ENCODE results near the gene RBP3. TPM values are rescaled to one million over a fixed set of nuclear protein-coding genes. Genes with fewer than 3 reads are reported as not detected.

The RBP3 gene
- total and polyA plus RNA-seq, 2 experiments from 2014 or later: 0.53 to 1.3 TPM

DNA sequence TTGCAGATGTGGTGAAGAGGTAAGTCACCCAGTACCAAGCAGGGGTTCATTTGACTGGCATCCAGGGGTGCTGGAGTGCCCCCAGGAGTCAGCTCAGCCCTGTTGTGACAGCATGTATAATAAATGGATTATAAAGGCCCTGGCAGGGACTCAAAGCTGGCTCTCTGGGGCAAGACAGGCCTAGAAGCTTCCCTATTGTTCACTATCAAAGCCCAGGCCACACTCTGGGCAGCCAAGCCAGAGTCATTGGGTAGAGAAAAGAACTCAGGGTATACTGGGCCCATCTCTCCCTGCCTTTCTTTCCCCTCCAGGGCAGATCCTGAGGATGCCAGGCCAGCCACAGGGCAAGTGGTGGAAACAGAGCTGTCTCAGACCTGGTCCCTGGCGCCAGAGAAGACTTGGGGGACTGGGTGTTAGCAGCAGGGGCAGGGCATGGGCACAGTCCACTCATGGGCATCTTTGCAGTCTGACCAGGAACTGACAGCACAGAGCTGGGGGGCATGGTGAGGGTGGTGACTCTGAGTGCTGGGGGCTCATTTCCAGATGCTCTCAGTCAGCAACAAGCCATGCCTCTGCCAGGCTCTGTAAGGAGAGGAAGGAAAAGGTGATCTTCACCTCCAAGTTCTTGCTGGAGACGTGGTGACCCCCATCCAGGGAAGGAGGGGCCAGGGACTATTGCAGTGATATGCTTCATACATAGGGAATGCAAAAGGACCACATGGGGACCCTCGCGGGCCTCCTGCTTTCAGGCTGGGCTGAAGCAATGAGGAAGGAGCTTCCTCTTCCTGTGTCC, 11.7 kb downstream of the RBP3 start:
- TF ChIP-seq EZH2 (IDR thresholded peaks at IDR 0.05; ENCODE audit: borderline replicate concordance) (no peak), EZH2phosphoT487 (IDR thresholded peaks at IDR 0.05; ENCODE audit: low read depth, severe bottlenecking, unreplicated experiment) (no peak)
- TF ChIP-seq, protein P1, sequence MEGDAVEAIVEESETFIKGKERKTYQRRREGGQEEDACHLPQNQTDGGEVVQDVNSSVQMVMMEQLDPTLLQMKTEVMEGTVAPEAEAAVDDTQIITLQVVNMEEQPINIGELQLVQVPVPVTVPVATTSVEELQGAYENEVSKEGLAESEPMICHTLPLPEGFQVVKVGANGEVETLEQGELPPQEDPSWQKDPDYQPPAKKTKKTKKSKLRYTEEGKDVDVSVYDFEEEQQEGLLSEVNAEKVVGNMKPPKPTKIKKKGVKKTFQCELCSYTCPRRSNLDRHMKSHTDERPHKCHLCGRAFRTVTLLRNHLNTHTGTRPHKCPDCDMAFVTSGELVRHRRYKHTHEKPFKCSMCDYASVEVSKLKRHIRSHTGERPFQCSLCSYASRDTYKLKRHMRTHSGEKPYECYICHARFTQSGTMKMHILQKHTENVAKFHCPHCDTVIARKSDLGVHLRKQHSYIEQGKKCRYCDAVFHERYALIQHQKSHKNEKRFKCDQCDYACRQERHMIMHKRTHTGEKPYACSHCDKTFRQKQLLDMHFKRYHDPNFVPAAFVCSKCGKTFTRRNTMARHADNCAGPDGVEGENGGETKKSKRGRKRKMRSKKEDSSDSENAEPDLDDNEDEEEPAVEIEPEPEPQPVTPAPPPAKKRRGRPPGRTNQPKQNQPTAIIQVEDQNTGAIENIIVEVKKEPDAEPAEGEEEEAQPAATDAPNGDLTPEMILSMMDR (IDR thresholded peaks at IDR 0.05; ENCODE audit: poor library complexity): no peak
- no peak overlapping the region for H3K4me2 ChIP-seq
- H3K9me2 ChIP-seq (replicated peaks; ENCODE audit: insufficient read depth): no peaks in the 10 kb centered on the region
- 90% methylated on average over 4 of the region's 4 CpGs for WGBS (ENCODE audit: low lambda C conversion rate, missing lambda C conversion rate)
- H3K4me3 ChIP-seq: no peak overlapping the region
- no peaks in the 10 kb centered on the region for H3K27me3 ChIP-seq
- H3K27ac ChIP-seq: no peak overlapping the region
- H2AFZ ChIP-seq: no peak overlapping the region
- no peaks in the 10 kb centered on the region for H4K20me1 ChIP-seq (ENCODE audit: insufficient read depth, poor library complexity, severe bottlenecking)
- no peaks in the 10 kb centered on the region for H3K9me3 ChIP-seq (ENCODE audit: low read depth)
- no peaks in the 10 kb centered on the region for H3K4me1 ChIP-seq (ENCODE audit: insufficient read depth)
- H3K36me3 ChIP-seq (replicated peaks; ENCODE audit: insufficient read depth, low read depth): no peaks in the 10 kb centered on the region
- DNase-seq (ENCODE audit: low spot score): no peak
- no peaks in the 10 kb centered on the region for H3K79me2 ChIP-seq

DNA sequence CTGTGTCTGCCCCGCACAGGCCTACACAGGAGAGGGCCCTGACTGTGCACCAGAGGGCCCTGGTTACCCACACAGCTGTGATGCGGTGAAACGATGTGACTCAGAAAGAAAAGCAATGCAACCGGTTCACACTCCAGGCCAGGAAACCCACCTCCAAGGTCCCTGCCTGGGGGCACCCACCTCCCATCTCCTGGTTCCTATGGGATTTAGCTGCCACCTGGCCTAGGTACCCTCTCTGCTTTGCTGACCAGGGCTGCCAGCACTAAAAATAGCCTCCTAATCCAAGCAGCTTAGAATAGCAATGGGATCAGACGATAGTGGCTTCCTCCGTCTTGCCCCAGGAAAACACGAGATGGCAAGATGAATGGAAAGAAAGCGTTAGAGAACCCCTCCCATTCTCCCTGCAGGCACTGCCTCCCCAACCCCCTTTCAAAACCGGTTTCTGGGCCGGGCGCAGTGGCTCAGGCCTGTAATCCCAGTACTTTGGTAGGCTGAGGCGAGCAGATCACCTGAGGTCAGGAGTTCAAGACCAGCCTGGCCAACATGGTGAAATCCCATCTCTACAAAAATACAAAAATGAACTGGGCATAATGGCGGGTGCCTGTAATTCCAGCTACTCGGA, 12.4 kb downstream of the RBP3 start:
- WGBS (ENCODE audit: low lambda C conversion rate, missing lambda C conversion rate): 83% methylated on average over 14 of the region's 14 CpGs
- Histone ChIP-seq H3K27me3 (no peaks in the 10 kb centered on the region), H3K9me3 (ENCODE audit: low read depth) (no peaks in the 10 kb centered on the region), H4K20me1 (ENCODE audit: insufficient read depth, poor library complexity, severe bottlenecking) (no peaks in the 10 kb centered on the region), H3K79me2 (no peaks in the 10 kb centered on the region), H3K36me3 (replicated peaks; ENCODE audit: insufficient read depth, low read depth) (no peaks in the 10 kb centered on the region), H3K4me2 (no peak overlapping the region), H3K9me2 (replicated peaks; ENCODE audit: insufficient read depth) (no peaks in the 10 kb centered on the region), H3K27ac (no peak overlapping the region), H2AFZ (no peak overlapping the region), H3K4me3 (no peak overlapping the region), H3K4me1 (ENCODE audit: insufficient read depth) (no peaks in the 10 kb centered on the region)
- DNase-seq (ENCODE audit: low spot score): no peak
- TF ChIP-seq, protein P1 (IDR thresholded peaks at IDR 0.05; ENCODE audit: poor library complexity): no peak
- no peak for TF ChIP-seq EZH2 (IDR thresholded peaks at IDR 0.05; ENCODE audit: borderline replicate concordance)
- no peak for TF ChIP-seq EZH2phosphoT487 (IDR thresholded peaks at IDR 0.05; ENCODE audit: low read depth, severe bottlenecking, unreplicated experiment)

DNA sequence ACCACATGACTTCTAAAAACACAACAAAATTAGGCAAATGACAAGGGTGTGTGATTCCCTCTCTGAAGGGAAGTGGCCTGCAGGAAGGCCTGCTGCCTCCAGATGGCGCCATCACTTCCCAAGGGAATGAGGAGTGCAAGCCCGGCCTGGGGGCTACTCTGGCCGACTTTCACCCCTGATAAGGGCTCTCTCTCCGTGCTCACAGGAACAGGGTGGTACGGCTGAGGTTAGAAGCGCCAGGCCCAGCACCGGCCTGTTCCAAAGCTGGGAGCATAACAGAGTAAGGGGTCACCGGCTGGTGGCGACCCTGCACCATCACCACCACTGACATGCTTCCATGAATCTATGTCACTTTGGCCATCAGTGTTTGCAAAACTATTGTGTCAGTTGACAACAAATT, 13.1 kb downstream of the RBP3 start:
- no peaks in the 10 kb centered on the region for H3K79me2 ChIP-seq
- no peak overlapping the region for H3K4me3 ChIP-seq
- H3K9me2 ChIP-seq (replicated peaks; ENCODE audit: insufficient read depth): no peaks in the 10 kb centered on the region
- 53% methylated on average over 9 of the region's 9 CpGs for WGBS (ENCODE audit: low lambda C conversion rate, missing lambda C conversion rate)
- no peak overlapping the region for H2AFZ ChIP-seq
- no peaks in the 10 kb centered on the region for H3K9me3 ChIP-seq (ENCODE audit: low read depth)
- DNase-seq (ENCODE audit: low spot score): peak; percentile 58
- H3K4me2 ChIP-seq: no peak overlapping the region
- TF ChIP-seq EZH2 (IDR thresholded peaks at IDR 0.05; ENCODE audit: borderline replicate concordance): no peak
- TF ChIP-seq, protein P1 (IDR thresholded peaks at IDR 0.05; ENCODE audit: poor library complexity): peak; percentile 61
- H3K27ac ChIP-seq: no peak overlapping the region
- no peaks in the 10 kb centered on the region for H3K4me1 ChIP-seq (ENCODE audit: insufficient read depth)
- no peaks in the 10 kb centered on the region for H3K27me3 ChIP-seq
- H4K20me1 ChIP-seq (ENCODE audit: insufficient read depth, poor library complexity, severe bottlenecking): no peaks in the 10 kb centered on the region
- no peaks in the 10 kb centered on the region for H3K36me3 ChIP-seq (replicated peaks; ENCODE audit: insufficient read depth, low read depth)

Data from hepatocyte (in vitro differentiated cells).